CD4-positive, alpha-beta T cell (primary cell): Measurements from ENCODE around the gene CYB5D1. TPM values are rescaled to one million over a fixed set of nuclear protein-coding genes. Genes with fewer than 3 reads are reported as not detected.

Source experiments
- ATAC-seq: fragments of 200-7000 bp; cut with Tn5 transposase; one replicate; pipeline ENCODE4 v1.10.0; 2022; ENCODE audit warnings: mild to moderate bottlenecking; ENCODE audit not compliant: poor library complexity
- CTCF ChIA-PET: fragments of 350-600 bp; sonication (Branson Sonifier 250); formaldehyde crosslinking; loops from one replicate; lab custom pipeline; 2021; ENCODE audit warnings: antibody characterized with exemption, inconsistent platforms; lab: Charles Lee
- POLR2A ChIA-PET: fragments of 350-600 bp; sonication (Branson Sonifier 250); formaldehyde crosslinking; loops from one replicate; lab custom pipeline; 2021; ENCODE audit warnings: antibody characterized with exemption, inconsistent platforms; lab: Charles Lee
- DNase-seq, 14 experiments: peaks; one replicate each; pipeline ENCODE4 v3.0.0-alpha.2; 2013 to 2020; ENCODE audit warnings: mixed read lengths in 2 of 14
- H3K27ac ChIP-seq, 2 donors: one replicate each; pipeline versions ENCODE4 v1.5.1 to v1.7.0; 2013; ENCODE audit warnings: low read length in 2 of 2, low read depth in 1 of 2, mild to moderate bottlenecking in 1 of 2
- H3K27me3 ChIP-seq, 2 experiments: 1 replicate in 1 of 2; 2 replicates in 1 of 2; pipeline versions ENCODE4 v1.6.1 to v1.7.0; 2013; ENCODE audit warnings: low read length in 2 of 2, control low read depth in 1 of 2, mild to moderate bottlenecking in 1 of 2, moderate library complexity in 1 of 2; ENCODE audit not compliant: insufficient read depth in 2 of 2, control insufficient read depth in 1 of 2
- H3K36me3 ChIP-seq: one replicate; pipeline ENCODE4 v1.6.1; 2013; ENCODE audit warnings: low read length, control low read depth; ENCODE audit not compliant: insufficient read depth
- H3K4me1 ChIP-seq: one replicate; pipeline ENCODE4 v1.6.1; 2013; ENCODE audit warnings: low read length, control low read depth; ENCODE audit not compliant: insufficient read depth
- H3K4me3 ChIP-seq: one replicate; pipeline ENCODE4 v1.5.1; 2013; ENCODE audit warnings: mild to moderate bottlenecking, low read length, moderate library complexity
- H3K9me3 ChIP-seq, 2 experiments: 1 replicate in 1 of 2; 2 replicates in 1 of 2; pipeline versions ENCODE4 v1.6.1 to v1.7.0; 2013; ENCODE audit warnings: low read length in 2 of 2, mild to moderate bottlenecking in 2 of 2, control low read depth in 1 of 2, moderate library complexity in 1 of 2; ENCODE audit not compliant: control insufficient read depth in 1 of 2, insufficient read depth in 1 of 2
- H3K27ac Mint-ChIP-seq: one replicate; pipeline ENCODE4 v1.8.0; 2020; ENCODE audit warnings: mixed read lengths
- H3K27me3 Mint-ChIP-seq: one replicate; pipeline ENCODE4 v1.8.0; 2021; ENCODE audit warnings: mixed read lengths
- H3K36me3 Mint-ChIP-seq: one replicate; pipeline ENCODE4 v1.8.0; 2021; ENCODE audit warnings: low read depth, mixed read lengths
- H3K4me1 Mint-ChIP-seq: one replicate; pipeline ENCODE4 v1.8.0; 2021; ENCODE audit warnings: low read depth, mixed read lengths
- H3K4me3 Mint-ChIP-seq: one replicate; pipeline ENCODE4 v1.8.0; 2020; ENCODE audit warnings: mild to moderate bottlenecking, mixed read lengths
- H3K9me3 Mint-ChIP-seq: one replicate; pipeline ENCODE4 v1.8.0; 2020; ENCODE audit warnings: mixed read lengths
- intact Hi-C, 2 experiments: fragments of 100-400 bp; cut with DNase I in 1 of 2; cut with micrococcal nuclease in 1 of 2; formaldehyde crosslinking; loops; one replicate each; pipeline versions ENCODE4 v1.15.1 to v1.9.0; 2023 to 2025; cut with DNase I, micrococcal nuclease
- total RNA-seq, 174 experiments: library from RNA in 2 of 174; stranded (reverse) in 2 of 174; gene quantifications; one replicate each; pipeline ENCODE4 v1.2.3 and lab custom pipeline; 2021 to 2026
- TF ChIP-seq, protein P1 (sequence below): fragments of 200-600 bp; IDR thresholded peaks from one replicate; pipeline ENCODE4 v1.8.0; 2022; ENCODE audit warnings: antibody characterized with exemption, mild to moderate bottlenecking

The CYB5D1 gene
- total RNA-seq, 2 experiments from 2014 or later: 8.7 TPM

DNA sequence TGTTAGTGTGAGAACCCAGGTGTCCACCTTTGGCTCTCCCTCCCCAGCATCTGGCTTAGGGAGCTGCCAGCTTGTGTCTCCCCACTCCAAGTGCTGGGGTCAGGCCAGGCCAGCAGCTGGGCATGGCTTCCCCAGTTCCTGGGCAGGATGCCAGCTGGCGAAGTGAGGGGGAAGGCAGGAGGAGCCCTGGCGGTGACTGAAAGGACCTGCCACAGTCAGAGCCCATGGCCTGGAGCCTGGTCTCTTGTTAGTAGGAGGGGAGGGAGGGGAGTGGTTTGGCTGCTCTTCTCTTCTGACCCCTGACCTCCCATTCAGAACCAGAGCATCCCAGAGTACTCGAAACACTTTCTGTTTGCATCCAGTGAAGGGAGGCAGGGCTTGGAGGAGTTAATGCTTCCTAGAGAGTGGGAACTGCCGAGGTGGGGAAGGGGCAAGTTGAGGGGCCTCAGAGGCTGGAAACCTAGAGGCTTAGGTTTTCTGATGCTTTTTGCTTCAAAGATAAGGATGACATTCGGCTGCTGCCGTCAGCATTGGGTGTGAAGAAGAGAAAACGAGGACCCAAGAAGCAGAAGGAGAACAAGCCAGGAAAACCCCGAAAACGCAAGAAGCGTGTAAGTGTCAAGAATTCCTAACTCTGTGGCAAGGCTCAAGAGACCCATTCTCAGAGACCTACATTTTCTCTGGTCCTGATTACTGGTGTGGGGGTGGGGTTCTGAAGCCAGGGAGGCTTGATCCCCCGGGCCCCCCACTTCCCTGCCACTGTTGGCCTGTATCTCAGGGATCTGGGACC lies 31.6 kb downstream of the CYB5D1 start:
- Histone ChIP-seq H3K9me3 (no peaks in the 10 kb centered on the region), H3K36me3 (peaks cover 48% of the 10 kb centered on the region), H3K27me3 (no peaks in the 10 kb centered on the region), H3K4me3 (no peak overlapping the region), H3K4me1 (peaks cover 43% of the 10 kb centered on the region), H3K27ac (peak overlapping the region; percentile 54 to 75)
- peaks cover 6% of the 10 kb centered on the region for H3K4me1 Mint-ChIP-seq
- TF ChIP-seq, protein P1, sequence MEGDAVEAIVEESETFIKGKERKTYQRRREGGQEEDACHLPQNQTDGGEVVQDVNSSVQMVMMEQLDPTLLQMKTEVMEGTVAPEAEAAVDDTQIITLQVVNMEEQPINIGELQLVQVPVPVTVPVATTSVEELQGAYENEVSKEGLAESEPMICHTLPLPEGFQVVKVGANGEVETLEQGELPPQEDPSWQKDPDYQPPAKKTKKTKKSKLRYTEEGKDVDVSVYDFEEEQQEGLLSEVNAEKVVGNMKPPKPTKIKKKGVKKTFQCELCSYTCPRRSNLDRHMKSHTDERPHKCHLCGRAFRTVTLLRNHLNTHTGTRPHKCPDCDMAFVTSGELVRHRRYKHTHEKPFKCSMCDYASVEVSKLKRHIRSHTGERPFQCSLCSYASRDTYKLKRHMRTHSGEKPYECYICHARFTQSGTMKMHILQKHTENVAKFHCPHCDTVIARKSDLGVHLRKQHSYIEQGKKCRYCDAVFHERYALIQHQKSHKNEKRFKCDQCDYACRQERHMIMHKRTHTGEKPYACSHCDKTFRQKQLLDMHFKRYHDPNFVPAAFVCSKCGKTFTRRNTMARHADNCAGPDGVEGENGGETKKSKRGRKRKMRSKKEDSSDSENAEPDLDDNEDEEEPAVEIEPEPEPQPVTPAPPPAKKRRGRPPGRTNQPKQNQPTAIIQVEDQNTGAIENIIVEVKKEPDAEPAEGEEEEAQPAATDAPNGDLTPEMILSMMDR: peak; percentile 12
- H3K36me3 Mint-ChIP-seq: peaks cover 15% of the 10 kb centered on the region
- ChIA-PET POLR2A (interaction anchor here (0.7 kb wide), 1 partner anchor 27 kb away, joined by 3 read pairs; the partner anchor contains the start of gene RNF227), CTCF (interaction anchor here (0.6 kb wide), 1 partner anchor 27 kb away, joined by 3 read pairs; no protein-coding TSS in a partner anchor)
- H3K27ac Mint-ChIP-seq: no peak overlapping the region
- no peak overlapping the region for H3K4me3 Mint-ChIP-seq
- ATAC-seq (no peak), DNase-seq (peak in 10 of 14 experiments; percentile 13 to 73 (median 41))
- H3K27me3 Mint-ChIP-seq: no peaks in the 10 kb centered on the region
- H3K9me3 Mint-ChIP-seq: no peaks in the 10 kb centered on the region
- intact Hi-C loops: loop anchor here (2.0 to 5.0 kb wide), 3 partner anchors 23 to 43 kb away; partner anchors contain the start of genes CNTROB (in 1 of the 2) and TRAPPC1 (in 1 of the 2)

DNA sequence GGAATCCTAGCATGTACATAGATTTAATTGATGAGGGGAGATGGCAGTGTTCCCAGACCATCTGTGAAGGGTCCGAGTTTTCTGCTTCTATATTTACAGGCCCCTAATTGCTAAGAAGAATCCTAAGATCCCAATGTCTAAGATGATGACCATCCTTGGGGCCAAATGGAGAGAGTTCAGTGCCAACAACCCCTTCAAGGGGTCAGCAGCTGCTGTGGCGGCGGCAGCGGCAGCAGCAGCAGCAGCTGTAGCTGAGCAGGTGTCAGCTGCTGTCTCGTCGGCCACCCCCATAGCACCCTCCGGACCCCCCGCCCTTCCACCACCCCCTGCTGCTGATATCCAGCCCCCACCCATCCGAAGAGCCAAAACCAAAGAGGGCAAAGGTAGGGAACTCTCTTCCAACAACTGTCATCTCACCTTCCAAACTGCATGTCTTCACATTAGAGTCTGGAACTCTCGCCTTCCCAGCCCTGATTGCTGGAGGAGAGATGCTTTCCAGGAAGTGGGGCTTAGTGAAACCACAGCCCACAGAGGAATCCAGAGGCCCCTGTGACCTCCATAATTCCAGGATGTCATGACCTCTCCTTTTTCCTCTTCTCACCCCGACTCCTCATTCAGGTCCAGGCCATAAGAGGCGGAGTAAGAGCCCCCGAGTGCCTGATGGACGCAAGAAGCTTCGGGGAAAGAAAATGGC lies 35.5 kb downstream of the CYB5D1 start:
- Mint-ChIP-seq H3K27me3 (no peaks in the 10 kb centered on the region), H3K27ac (no peak overlapping the region), H3K4me1 (peaks cover 12% of the 10 kb centered on the region), H3K4me3 (no peak overlapping the region), H3K36me3 (peaks cover 54% of the 10 kb centered on the region), H3K9me3 (no peaks in the 10 kb centered on the region)
- intact Hi-C loops: loop anchor here in 1 of 2 experiments (5.0 kb wide), 1 partner anchor 71 kb away; no protein-coding TSS in a partner anchor
- Histone ChIP-seq H3K27me3 (no peaks in the 10 kb centered on the region), H3K4me1 (peaks cover 20% of the 10 kb centered on the region), H3K27ac (no peak overlapping the region), H3K4me3 (no peak overlapping the region), H3K9me3 (no peaks in the 10 kb centered on the region), H3K36me3 (peaks cover 85% of the 10 kb centered on the region)
- DNase-seq (no peak), ATAC-seq (no peak)
- ChIA-PET CTCF (no interaction called here), POLR2A (interaction anchor here (1.4 kb wide), 1 partner anchor 97 kb away, joined by 3 read pairs; no protein-coding TSS in a partner anchor)
- TF ChIP-seq, protein P1: no peak

DNA sequence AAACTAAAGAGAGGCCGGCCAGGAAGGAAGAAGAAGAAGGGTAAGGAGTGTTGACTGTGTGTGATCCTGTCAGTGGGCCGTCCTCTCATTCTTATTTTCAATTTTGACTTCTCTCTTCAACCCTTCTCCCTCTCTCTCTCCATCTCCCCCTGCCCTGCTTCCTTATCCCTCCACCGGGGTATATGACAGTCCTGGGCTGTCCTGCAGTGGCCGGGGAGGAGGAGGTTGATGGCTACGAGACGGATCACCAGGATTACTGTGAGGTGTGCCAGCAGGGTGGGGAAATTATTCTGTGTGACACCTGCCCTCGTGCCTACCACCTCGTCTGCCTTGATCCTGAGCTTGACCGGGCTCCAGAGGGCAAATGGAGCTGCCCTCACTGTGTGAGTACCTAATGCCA lies 36.4 kb downstream of the CYB5D1 start:
- Histone ChIP-seq H3K27ac (no peak overlapping the region), H3K4me3 (no peak overlapping the region), H3K9me3 (no peaks in the 10 kb centered on the region), H3K36me3 (peaks cover 94% of the 10 kb centered on the region), H3K27me3 (no peaks in the 10 kb centered on the region), H3K4me1 (peaks cover 11% of the 10 kb centered on the region)
- Mint-ChIP-seq H3K27ac (no peak overlapping the region), H3K9me3 (no peaks in the 10 kb centered on the region), H3K4me3 (no peak overlapping the region), H3K4me1 (peaks cover 12% of the 10 kb centered on the region), H3K36me3 (peaks cover 63% of the 10 kb centered on the region), H3K27me3 (no peaks in the 10 kb centered on the region)
- no peak for DNase-seq
- no peak for ATAC-seq
- intact Hi-C loops: loop anchor here in 1 of 2 experiments (5.0 kb wide), 1 partner anchor 72 kb away; no protein-coding TSS in a partner anchor
- TF ChIP-seq, protein P1: no peak
- POLR2A ChIA-PET: interaction anchor here (1.4 kb wide), 1 partner anchor 96 kb away, joined by 3 read pairs; no protein-coding TSS in a partner anchor
- CTCF ChIA-PET: no interaction called here
